RPMI7951 (cell line): Measurements from ENCODE around the gene TAF7. TPM values are rescaled to one million over a fixed set of nuclear protein-coding genes. Genes with fewer than 3 reads are reported as not detected.
"Not testable (repeated sequence)": the region's sequence is repeated elsewhere in the genome, so short reads cannot be mapped to it uniquely, and the experiment has no call there.

Experiments used
- DNase-seq: peaks from one replicate; pipeline ENCODE4 v3.0.0-alpha.2; 2012; ENCODE audit warnings: low read depth
- total RNA-seq: library from RNA; depleted of rRNA; stranded (reverse); fragments of >200 nt; shearing (Covaris generic); gene quantifications from 2 replicates; pipeline ENCODE4 v1.2.3, GENCODE V29; 2014; rRNA removed

The TAF7 gene, protein sequence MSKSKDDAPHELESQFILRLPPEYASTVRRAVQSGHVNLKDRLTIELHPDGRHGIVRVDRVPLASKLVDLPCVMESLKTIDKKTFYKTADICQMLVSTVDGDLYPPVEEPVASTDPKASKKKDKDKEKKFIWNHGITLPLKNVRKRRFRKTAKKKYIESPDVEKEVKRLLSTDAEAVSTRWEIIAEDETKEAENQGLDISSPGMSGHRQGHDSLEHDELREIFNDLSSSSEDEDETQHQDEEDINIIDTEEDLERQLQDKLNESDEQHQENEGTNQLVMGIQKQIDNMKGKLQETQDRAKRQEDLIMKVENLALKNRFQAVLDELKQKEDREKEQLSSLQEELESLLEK
- 36.0 and 50.9 TPM in 2 replicates for total RNA-seq

DNA sequence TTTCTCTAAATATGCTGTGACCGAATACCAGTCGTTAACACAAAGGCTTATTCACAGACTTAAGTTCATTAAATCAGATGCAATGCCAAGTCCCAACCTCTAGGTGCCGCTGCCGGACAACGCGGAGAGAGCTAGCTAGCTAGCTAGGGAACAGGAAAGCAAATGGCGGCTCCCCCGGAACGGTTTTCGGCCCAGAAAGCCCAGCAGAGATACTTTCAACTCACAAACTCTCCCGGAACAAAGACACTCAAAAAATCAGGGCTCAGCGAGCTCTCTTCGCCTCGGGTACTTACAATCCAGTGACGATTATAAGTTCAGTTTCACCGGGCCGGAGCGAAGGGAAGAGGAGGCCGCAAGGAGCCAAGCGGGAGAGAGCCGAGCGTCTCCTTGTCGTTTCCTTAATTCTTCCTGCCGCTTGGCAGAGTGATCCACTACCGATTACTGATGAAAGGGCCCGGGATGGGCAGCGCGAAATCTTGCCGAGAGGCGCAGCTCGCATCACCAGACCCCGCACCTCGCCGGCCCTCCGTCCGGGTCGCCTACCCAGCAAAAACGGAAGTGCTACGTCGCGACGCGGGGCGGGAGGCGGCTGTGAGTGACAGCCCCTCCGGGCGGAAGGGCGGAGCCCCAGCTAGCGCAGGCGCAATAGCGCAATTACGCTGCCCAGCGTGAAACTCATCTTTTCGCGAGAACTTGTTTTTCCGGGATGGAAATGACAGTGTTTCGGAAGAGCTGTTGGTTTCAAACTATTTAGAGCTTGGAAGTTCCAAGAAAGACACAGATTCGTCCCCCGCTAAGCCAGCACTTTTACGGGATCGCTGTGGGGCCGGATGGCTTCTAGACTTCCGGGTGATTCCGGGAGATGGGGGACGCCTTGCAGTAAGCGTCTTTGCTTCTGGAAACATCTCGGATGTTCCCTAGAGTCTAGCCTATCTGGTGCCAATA, at the start of gene TAF7:
Gene TAF7, minus strand, starts transcription at position 560 of the 945 bp plus-strand sequence. CDS start 740 bp downstream, outside the sequence.
- peak; percentile 88 for DNase-seq

DNA sequence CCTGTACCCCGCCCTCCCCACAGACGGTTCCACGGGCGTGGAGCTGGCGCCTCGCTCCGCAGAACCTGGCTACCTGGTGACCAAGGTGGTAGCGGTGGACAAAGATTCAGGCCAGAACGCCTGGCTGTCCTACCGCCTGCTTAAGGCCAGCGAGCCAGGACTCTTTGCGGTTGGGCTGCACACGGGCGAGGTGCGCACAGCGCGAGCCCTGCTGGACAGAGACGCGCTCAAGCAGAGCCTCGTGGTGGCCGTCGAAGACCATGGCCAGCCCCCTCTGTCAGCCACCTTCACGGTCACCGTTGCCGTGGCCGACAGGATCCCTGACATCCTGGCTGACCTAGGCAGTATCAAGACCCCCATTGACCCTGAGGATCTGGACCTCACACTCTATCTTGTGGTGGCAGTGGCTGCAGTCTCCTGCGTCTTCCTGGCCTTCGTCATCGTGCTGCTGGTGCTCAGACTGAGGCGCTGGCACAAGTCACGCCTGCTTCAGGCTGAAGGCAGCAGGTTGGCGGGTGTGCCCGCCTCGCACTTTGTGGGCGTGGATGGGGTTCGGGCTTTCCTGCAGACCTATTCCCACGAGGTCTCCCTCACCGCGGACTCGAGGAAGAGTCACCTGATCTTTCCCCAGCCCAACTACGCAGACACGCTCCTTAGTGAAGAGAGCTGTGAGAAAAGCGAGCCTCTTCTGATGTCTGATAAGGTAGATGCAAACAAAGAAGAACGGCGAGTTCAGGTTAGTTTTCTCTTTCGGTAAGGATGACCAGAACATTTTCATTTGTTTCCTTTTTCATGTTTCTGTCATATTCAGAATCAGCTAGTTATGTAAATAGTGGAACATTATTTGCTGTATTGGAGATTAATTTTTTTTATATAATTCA, 45.7 kb upstream of the TAF7 start:
- DNase-seq, result no peak

DNA sequence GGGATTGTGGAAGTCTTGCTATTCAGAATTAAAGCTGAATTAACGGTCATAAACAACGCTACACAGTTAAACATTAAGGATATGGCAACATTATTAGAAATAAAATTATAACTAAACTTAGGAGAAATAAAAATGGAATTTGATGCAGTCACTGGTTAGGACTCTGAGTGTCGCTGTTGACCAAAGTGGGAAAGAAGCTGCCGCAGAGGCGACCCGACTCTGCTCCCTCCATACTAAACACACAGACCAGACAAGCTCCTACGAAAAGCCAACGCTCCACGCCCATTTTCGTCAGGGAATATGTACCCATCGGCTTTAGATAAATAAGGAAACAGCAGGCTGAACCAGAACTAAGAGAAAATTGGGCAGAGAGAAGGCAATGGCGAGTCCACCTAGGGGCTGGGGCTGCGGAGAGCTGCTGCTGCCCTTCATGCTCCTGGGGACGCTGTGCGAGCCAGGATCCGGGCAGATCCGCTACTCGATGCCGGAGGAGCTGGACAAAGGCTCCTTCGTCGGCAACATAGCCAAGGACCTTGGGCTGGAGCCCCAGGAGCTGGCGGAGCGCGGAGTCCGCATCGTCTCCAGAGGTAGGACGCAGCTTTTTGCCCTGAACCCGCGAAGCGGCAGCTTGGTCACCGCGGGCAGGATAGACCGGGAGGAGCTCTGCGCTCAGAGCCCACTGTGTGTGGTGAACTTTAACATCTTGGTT, 43.5 kb upstream of the TAF7 start, which contains the start of gene PCDHGA5:
Gene PCDHGA5, plus strand, starts transcription at position 211 of the 709 bp plus-strand sequence. Its CDS starts 169 bp downstream, at position 380.
- peak; percentile 42 for DNase-seq

DNA sequence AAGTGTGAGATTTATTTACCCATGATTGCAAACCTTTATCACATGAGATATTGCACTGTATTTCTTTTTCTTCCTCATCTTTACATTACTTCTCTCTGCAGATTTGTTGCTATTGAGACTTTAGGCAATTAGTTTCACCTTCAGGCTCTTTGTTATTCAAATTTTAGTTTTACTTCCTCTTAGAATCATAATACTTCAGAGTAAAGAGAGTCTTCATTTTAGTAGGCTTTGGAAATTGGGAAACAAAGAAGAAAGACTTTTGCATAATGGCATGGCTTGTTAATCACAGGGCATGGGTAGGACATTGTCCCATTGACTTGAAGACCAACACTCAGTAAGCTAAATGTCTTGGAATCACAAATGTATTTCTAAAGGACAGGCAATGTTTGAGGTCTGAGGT, 42.1 kb upstream of the TAF7 start:
- DNase-seq, result no peak

DNA sequence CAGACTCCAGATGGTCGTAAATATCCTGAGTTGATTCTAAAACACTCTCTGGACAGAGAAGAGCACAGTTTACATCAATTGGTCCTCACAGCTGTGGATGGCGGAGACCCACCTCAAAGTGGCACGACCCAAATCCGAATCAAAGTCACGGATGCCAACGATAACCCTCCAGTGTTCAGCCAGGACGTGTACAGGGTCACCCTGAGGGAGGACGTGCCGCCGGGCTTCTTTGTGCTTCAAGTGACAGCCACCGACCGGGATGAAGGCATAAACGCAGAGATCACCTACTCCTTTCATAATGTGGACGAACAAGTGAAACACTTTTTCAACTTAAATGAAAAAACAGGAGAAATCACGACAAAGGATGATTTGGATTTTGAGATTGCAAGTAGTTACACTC, 40.1 kb upstream of the TAF7 start:
- DNase-seq, result no peak

DNA sequence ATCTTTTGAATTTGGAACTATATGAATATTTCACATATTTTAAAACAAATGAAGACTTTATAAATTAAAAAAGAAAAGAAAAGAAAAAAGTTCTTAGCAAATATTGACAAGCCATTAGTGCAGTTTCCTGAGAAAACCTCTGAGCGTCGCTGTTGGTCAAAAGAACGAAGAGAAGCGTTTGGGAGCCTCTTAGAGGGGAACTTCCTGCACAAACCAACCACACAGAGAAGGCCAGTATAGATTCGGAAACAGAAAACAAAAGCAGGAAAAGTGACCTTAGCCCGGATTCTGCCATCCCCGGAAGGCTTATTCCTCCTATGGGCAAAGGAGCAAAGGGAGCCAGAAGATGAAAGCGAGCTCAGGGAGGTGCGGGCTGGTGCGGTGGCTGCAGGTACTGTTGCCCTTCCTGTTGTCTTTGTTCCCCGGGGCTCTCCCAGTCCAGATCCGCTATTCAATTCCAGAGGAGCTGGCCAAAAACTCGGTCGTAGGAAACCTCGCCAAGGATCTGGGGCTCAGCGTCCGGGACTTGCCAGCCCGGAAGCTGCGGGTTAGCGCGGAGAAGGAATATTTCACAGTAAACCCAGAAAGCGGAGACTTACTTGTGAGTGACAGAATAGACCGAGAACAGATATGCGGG, 39.3 kb upstream of the TAF7 start, which contains the start of gene PCDHGB2:
Gene PCDHGB2, plus strand, starts transcription at position 205 of the 637 bp plus-strand sequence. Its CDS starts 142 bp downstream, at position 347.
- peak; percentile 74 for DNase-seq

DNA sequence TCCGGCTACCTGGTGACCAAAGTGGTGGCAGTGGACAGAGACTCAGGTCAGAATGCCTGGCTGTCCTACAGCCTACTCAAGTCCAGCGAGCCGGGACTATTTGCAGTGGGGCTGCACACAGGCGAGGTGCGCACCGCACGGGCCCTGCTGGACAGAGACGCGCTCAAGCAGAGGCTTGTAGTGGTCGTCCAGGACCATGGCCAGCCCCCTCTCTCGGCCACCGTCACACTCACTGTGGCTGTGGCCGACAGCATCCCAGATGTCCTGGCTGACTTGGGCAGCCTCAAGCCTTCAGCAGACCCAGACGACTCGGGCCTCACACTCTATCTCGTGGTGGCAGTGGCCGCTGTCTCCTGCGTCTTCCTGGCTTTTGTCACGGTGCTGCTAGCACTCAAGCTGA, 36.4 kb upstream of the TAF7 start:
- no peak for DNase-seq

DNA sequence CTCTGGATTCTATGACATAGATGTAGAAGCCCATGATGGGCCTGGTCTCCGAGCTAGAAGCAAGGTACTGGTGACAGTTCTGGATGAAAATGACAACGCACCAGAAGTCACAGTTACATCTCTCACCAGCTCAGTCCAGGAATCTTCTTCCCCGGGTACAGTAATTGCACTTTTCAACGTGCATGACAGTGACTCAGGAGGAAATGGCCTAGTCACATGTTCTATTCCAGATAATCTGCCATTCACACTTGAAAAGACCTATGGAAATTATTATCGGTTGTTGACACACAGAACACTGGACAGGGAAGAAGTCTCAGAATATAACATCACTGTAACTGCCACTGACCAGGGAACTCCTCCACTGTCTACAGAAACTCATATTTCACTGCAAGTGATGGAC, 35.5 kb upstream of the TAF7 start:
- DNase-seq, result no peak

DNA sequence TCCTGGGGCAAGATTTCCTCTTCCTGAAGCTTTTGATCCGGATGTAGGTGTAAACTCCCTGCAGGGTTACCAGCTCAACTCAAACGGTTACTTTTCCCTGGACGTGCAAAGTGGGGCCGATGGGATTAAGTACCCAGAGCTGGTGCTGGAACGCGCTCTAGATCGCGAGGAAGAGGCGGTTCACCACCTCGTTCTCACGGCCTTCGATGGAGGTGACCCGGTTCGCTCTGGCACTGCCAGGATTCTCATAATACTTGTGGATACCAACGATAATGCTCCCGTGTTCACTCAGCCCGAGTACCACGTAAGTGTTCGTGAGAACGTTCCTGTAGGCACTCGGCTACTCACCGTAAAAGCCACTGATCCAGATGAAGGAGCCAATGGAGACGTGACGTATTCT, 35.1 kb upstream of the TAF7 start:
- no peak for DNase-seq

DNA sequence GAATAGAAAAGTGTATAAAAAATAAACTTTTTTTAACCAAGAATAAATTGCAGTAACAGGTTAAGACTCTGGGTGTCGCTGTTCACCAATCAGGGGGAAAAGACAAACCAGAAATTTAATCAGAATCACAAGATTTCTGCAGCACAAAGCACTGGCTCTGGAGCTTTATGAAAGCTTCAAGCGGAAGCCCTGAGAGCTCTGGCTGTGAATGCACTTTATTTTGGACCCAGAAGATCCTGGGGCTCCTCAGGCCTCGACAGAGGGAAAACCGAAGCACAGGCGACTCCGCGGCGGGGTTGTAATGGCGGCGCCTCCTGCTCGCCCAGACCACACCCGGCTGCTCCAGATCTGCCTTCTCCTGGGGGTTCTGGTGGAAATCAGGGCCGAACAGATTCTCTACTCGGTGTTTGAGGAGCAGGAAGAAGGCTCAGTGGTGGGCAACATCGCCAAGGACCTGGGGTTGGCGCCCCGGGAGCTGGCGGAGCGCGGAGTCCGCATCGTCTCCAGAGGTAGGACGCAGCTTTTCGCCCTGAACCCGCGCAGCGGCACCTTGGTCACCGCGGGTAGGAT, 34.4 kb upstream of the TAF7 start, which contains the start of gene PCDHGA4:
Gene PCDHGA4, plus strand, starts transcription at position 122 of the 570 bp plus-strand sequence. Its CDS starts 87 bp downstream, at position 209.
- no peak for DNase-seq

DNA sequence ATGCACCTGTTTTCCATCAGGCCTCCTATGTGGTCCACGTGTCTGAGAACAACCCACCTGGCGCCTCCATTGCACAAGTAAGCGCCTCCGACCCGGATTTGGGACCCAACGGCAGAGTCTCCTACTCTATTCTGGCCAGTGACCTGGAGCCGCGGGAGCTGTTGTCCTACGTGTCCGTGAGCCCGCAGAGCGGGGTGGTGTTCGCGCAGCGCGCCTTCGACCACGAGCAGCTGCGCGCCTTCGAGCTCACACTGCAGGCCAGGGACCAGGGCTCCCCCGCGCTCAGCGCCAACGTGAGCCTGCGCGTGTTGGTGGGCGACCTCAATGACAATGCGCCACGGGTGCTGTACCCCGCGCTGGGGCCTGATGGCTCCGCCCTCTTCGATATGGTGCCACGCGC, 31.0 kb upstream of the TAF7 start:
- DNase-seq, result no peak

DNA sequence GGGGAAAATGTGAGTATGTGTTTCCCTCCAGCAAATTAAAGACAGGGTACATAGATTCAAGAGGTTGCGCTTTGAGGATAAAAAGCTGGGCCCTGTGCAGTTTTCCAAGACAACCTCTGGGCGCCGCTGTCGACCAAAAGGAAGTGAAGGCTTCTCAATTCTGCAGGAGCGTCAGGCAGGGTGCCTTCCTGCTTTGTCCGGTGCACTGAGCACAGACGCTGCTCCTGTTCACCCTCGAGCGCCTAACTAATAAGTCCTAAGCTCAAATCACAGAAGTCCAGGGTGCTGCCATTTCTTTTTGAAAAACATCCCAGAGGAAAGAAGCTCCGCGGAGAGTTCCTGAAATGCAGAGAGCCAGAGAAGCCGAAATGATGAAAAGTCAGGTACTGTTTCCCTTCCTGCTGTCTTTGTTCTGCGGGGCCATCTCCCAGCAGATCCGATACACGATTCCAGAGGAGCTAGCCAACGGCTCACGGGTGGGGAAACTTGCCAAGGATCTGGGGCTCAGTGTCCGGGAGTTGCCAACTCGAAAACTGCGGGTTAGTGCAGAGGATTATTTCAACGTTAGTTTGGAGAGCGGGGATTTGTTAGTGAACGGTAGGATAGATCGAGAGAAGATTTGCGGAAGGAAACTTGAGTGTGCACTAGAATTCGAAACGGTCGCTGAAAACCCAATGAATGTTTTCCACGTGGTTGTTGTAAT, 29.5 kb upstream of the TAF7 start, which contains the start of gene PCDHGB1:
Gene PCDHGB1, plus strand, starts transcription at position 183 of the 703 bp plus-strand sequence. Its CDS starts 162 bp downstream, at position 345.
- peak; percentile 86 for DNase-seq

DNA sequence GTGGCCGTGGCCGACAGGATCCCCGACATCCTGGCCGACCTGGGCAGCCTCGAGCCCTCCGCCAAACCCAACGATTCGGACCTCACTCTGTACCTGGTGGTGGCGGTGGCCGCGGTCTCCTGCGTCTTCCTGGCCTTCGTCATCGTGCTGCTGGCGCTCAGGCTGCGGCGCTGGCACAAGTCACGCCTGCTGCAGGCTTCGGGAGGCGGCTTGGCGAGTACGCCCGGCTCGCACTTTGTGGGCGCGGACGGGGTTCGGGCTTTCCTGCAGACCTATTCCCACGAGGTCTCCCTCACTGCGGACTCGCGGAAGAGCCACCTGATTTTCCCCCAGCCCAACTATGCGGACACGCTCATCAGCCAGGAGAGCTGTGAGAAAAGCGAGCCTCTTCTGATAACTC, 25.4 kb upstream of the TAF7 start:
- not testable (repeated sequence) for DNase-seq

DNA sequence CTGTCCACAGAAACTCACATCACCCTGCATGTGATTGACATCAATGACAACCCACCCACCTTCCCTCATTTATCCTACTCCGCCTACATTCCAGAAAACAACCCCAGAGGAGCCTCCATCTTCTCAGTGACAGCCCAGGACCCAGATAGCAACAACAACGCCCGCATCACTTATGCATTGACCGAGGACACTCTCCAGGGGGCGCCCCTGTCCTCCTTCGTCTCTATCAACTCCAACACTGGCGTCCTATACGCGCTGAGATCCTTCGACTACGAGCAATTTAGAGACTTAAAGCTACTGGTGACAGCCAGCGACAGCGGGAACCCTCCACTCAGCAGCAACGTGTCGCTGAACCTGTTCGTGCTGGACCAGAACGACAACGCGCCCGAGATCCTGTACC, 24.7 kb upstream of the TAF7 start:
- DNase-seq, result no peak

DNA sequence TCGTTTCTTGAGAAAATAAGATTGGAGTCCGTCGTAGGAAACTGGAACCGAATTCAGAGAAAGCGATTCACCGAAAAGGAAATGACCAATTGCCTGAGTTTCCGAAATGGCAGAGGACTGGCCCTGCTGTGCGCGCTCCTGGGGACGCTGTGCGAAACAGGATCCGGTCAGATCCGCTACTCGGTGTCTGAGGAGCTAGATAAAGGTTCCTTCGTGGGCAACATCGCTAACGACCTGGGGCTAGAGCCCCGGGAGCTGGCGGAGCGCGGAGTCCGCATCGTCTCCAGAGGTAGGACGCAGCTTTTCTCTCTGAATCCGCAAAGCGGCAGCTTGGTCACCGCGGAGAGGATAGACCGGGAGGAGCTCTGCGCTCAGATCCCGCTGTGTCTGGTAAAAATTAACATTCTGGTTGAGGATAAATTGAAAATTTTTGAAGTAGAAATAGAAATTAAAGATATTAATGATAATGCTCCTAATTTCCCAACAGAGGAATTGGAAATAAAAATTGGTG, 23.4 kb upstream of the TAF7 start:
- DNase-seq, result no peak

DNA sequence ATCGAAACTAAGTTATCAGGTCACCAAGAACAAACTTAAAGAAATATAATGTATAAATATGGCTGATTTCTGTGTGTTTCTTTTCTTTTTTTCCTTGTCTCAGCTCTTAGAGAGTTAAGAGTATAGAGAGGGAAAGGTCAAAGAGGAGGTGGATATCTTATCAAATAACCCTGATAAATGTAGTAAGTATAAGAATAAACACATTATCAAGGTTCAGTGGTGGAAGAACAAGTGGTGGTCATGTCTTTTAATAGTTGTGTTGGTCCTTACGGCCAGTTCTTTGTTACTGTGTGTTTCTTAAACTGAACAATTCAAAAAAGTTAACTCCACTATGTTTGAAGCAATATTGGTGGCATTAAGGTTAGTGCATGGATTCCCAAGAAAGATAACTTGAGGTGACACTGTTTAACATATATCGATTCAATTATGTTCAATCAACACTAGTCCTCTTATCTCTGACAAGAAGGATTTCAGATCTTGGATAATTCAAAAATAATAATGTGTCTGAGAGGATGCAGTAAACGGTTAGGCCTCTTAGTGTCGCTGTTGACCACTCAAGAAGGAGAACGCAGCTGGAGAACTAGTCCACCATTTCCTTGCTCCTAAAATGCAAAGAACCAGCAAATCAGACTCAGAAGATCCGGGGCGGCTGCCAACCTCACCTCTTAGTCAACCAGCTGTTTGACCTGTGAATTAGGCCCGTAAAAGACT, 22.8 kb upstream of the TAF7 start, which contains the start of gene PCDHGA3:
Gene PCDHGA3, plus strand, starts transcription at position 588 of the 711 bp plus-strand sequence. CDS start 205 bp downstream, outside the sequence.
- no peak for DNase-seq

DNA sequence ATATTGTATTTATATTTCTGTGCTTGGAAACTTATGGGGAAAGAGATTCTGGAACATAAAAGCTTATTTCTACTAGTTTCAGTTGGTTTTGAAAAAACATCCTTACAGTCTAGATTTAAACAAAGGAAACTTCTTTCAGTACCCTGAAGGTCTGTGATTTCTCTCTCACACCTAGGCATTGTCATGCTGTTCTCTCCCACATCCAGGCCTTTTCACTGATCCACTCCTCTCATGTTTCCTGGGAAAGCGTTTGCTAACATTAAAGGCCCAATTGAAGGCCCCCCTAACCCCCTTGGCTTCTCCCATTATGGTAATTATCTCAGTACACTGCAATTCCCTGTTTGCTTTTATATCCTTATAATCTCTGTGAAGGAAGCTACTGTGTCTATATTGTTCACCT, 22.2 kb upstream of the TAF7 start:
- DNase-seq, result no peak
